MCF 10A (cell line): ENCODE results near the gene ZNF292. TPM values are rescaled to one million over a fixed set of nuclear protein-coding genes. Genes with fewer than 3 reads are reported as not detected.

Experiments
- BruUV-seq: library from RNA; stranded (reverse); fragments of 400-500 nt; replicated peaks from 2 replicates; lab custom pipeline; 2021; lab: Mats Ljungman, UMichigan
- CTCF ChIA-PET: fragments of 300-600 bp; sonication (Branson Sonifier 250); formaldehyde crosslinking; extraction: SDS; loops from one replicate; lab custom pipeline; 2021; ENCODE audit warnings: antibody characterized with exemption, inconsistent platforms; lab: Yijun Ruan, JAX
- POLR2A ChIA-PET: fragments of 300-600, 350-650 bp; sonication (Branson Sonifier 250); formaldehyde crosslinking; extraction: SDS; loops from one replicate; lab custom pipeline; 2020; ENCODE audit warnings: antibody characterized with exemption, inconsistent platforms; lab: Yijun Ruan, JAX
- DNase-seq: peaks from one replicate; pipeline ENCODE4 v3.0.0-alpha.2; 2018; ENCODE audit not compliant: unreplicated experiment
- H3K27ac Mint-ChIP-seq: one replicate; pipeline ENCODE4 v1.8.0; 2022; ENCODE audit warnings: mild to moderate bottlenecking, low read depth, mixed read lengths; ENCODE audit not compliant: unreplicated experiment
- H3K27me3 Mint-ChIP-seq: one replicate; pipeline ENCODE4 v1.8.0; 2022; ENCODE audit warnings: mixed read lengths; ENCODE audit not compliant: insufficient read depth, unreplicated experiment
- H3K36me3 Mint-ChIP-seq: one replicate; pipeline ENCODE4 v1.8.0; 2022; ENCODE audit warnings: mild to moderate bottlenecking, moderate library complexity, mixed read lengths; ENCODE audit not compliant: insufficient read depth, unreplicated experiment
- H3K4me1 Mint-ChIP-seq: one replicate; pipeline ENCODE4 v1.8.0; 2022; ENCODE audit warnings: mixed read lengths; ENCODE audit not compliant: insufficient read depth, unreplicated experiment
- H3K4me3 Mint-ChIP-seq: one replicate; pipeline ENCODE4 v1.8.0; 2022; ENCODE audit warnings: mild to moderate bottlenecking, moderate library complexity, mixed read lengths; ENCODE audit not compliant: unreplicated experiment
- H3K9me3 Mint-ChIP-seq: one replicate; pipeline ENCODE4 v1.8.0; 2022; ENCODE audit warnings: mixed read lengths; ENCODE audit not compliant: unreplicated experiment
- intact Hi-C: fragments of 100-400 bp; cut with micrococcal nuclease; formaldehyde crosslinking; loops from 2 replicates; pipeline ENCODE4 v1.14.1; 2022
- total RNA-seq: library from RNA; stranded (reverse); gene quantifications from 2 replicates; pipeline ENCODE4 v1.2.3, GENCODE V29; 2022
- TF ChIP-seq, protein P1 (sequence below): fragments of 200-600 bp; IDR thresholded peaks from one replicate; pipeline ENCODE4 v1.8.0; 2022; ENCODE audit warnings: antibody characterized with exemption, mild to moderate bottlenecking; ENCODE audit not compliant: unreplicated experiment

Gene ZNF292
- total RNA-seq, 1 experiment from 2014 or later = 17.1 TPM

DNA sequence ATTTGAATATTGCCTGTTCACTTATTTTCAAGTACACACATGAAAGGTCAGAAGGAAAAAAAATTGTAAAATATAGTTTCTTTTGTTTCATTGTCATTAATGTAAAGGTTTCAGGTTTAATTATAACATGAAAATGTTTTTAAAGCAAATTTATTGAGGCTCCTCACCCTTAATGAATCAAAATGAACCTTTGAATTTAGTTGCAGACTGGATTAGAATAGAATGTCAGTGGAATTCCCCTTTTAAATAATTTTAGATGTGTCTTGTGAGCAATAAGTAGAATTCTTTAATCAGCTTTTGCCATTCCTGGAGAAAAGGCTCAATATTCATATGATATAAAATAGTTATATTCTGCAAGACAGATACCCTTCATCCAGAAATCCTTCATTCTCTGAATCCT, 96.4 kb downstream of the ZNF292 start:
- no TSS peak for BruUV-seq
- H3K27me3 Mint-ChIP-seq = no peaks in the 10 kb centered on the region
- intact Hi-C loops = no loop called here
- H3K4me1 Mint-ChIP-seq = no peaks in the 10 kb centered on the region
- TF ChIP-seq, protein P1, sequence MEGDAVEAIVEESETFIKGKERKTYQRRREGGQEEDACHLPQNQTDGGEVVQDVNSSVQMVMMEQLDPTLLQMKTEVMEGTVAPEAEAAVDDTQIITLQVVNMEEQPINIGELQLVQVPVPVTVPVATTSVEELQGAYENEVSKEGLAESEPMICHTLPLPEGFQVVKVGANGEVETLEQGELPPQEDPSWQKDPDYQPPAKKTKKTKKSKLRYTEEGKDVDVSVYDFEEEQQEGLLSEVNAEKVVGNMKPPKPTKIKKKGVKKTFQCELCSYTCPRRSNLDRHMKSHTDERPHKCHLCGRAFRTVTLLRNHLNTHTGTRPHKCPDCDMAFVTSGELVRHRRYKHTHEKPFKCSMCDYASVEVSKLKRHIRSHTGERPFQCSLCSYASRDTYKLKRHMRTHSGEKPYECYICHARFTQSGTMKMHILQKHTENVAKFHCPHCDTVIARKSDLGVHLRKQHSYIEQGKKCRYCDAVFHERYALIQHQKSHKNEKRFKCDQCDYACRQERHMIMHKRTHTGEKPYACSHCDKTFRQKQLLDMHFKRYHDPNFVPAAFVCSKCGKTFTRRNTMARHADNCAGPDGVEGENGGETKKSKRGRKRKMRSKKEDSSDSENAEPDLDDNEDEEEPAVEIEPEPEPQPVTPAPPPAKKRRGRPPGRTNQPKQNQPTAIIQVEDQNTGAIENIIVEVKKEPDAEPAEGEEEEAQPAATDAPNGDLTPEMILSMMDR = no peak
- POLR2A ChIA-PET = no interaction called here
- peaks cover 66% of the 10 kb centered on the region for H3K36me3 Mint-ChIP-seq
- CTCF ChIA-PET = interaction anchor here (0.7 to 1.0 kb wide), 3 partner anchors 95 to 185 kb away, joined by 3 to 6 read pairs (median 5); no protein-coding TSS in a partner anchor
- no peak overlapping the region for H3K27ac Mint-ChIP-seq
- no peak for DNase-seq
- no peak overlapping the region for H3K4me3 Mint-ChIP-seq
- H3K9me3 Mint-ChIP-seq = no peaks in the 10 kb centered on the region

- ChIA-PET POLR2A (no interaction called here), CTCF (interaction anchor here (0.7 to 1.8 kb wide), 2 partner anchors 24 to 190 kb away, joined by 3 to 6 read pairs; no protein-coding TSS in a partner anchor)
- no peaks in the 10 kb centered on the region for H3K4me1 Mint-ChIP-seq
- TF ChIP-seq, protein P1 = no peak
- peaks cover 83% of the 10 kb centered on the region for H3K36me3 Mint-ChIP-seq
- BruUV-seq = no TSS peak
- H3K9me3 Mint-ChIP-seq = no peaks in the 10 kb centered on the region
- DNase-seq = no peak
- no peaks in the 10 kb centered on the region for H3K27me3 Mint-ChIP-seq
- H3K4me3 Mint-ChIP-seq = no peak overlapping the region
- intact Hi-C loops = no loop called here
- H3K27ac Mint-ChIP-seq = no peak overlapping the region
Measured at GRCh38 chr6:87257046-87257445, 101.7 kb downstream of the ZNF292 start.

- no TSS peak for BruUV-seq
- TF ChIP-seq, protein P1 = no peak
- CTCF ChIA-PET = interaction anchor here (0.7 kb wide), 1 partner anchor 24 kb away, joined by 3 read pairs; no protein-coding TSS in a partner anchor
- Mint-ChIP-seq H3K27ac (no peak overlapping the region), H3K27me3 (no peaks in the 10 kb centered on the region), H3K4me3 (no peak overlapping the region), H3K9me3 (no peaks in the 10 kb centered on the region), H3K36me3 (peaks cover 79% of the 10 kb centered on the region), H3K4me1 (no peaks in the 10 kb centered on the region)
- POLR2A ChIA-PET = no interaction called here
- intact Hi-C loops = no loop called here
- DNase-seq = no peak
Measured at GRCh38 chr6:87257565-87257964, 102.2 kb downstream of the ZNF292 start.

DNA sequence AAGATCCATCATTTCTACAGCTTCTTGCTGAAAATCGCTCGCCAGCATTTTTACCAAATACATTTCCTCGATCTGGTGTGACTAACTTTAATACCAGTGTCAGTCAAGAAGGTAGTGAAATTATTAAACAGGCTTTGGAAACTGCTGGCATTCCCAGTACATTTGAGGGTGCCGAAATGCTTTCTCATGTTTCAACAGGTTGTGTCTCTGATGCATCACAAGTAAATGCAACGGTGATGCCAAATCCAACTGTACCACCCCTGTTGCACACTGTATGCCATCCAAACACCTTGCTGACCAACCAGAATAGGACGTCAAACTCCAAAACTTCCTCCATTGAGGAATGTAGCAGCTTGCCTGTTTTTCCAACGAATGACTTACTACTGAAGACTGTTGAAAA, 102.6 kb downstream of the ZNF292 start:
- intact Hi-C loops = no loop called here
- CTCF ChIA-PET = no interaction called here
- Mint-ChIP-seq H3K4me3 (no peak overlapping the region), H3K27ac (no peak overlapping the region), H3K4me1 (no peaks in the 10 kb centered on the region), H3K9me3 (no peaks in the 10 kb centered on the region), H3K27me3 (no peaks in the 10 kb centered on the region), H3K36me3 (peaks cover 78% of the 10 kb centered on the region)
- POLR2A ChIA-PET = no interaction called here
- BruUV-seq = no TSS peak
- no peak for DNase-seq
- TF ChIP-seq, protein P1 = no peak
